ENCODE results near the gene TBC1D2.
"Not testable (repeated sequence)": the region's sequence is repeated elsewhere in the genome, so short reads cannot be mapped to it uniquely, and the experiment has no call there.

Gene TBC1D2, protein sequence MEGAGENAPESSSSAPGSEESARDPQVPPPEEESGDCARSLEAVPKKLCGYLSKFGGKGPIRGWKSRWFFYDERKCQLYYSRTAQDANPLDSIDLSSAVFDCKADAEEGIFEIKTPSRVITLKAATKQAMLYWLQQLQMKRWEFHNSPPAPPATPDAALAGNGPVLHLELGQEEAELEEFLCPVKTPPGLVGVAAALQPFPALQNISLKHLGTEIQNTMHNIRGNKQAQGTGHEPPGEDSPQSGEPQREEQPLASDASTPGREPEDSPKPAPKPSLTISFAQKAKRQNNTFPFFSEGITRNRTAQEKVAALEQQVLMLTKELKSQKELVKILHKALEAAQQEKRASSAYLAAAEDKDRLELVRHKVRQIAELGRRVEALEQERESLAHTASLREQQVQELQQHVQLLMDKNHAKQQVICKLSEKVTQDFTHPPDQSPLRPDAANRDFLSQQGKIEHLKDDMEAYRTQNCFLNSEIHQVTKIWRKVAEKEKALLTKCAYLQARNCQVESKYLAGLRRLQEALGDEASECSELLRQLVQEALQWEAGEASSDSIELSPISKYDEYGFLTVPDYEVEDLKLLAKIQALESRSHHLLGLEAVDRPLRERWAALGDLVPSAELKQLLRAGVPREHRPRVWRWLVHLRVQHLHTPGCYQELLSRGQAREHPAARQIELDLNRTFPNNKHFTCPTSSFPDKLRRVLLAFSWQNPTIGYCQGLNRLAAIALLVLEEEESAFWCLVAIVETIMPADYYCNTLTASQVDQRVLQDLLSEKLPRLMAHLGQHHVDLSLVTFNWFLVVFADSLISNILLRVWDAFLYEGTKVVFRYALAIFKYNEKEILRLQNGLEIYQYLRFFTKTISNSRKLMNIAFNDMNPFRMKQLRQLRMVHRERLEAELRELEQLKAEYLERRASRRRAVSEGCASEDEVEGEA

DNA sequence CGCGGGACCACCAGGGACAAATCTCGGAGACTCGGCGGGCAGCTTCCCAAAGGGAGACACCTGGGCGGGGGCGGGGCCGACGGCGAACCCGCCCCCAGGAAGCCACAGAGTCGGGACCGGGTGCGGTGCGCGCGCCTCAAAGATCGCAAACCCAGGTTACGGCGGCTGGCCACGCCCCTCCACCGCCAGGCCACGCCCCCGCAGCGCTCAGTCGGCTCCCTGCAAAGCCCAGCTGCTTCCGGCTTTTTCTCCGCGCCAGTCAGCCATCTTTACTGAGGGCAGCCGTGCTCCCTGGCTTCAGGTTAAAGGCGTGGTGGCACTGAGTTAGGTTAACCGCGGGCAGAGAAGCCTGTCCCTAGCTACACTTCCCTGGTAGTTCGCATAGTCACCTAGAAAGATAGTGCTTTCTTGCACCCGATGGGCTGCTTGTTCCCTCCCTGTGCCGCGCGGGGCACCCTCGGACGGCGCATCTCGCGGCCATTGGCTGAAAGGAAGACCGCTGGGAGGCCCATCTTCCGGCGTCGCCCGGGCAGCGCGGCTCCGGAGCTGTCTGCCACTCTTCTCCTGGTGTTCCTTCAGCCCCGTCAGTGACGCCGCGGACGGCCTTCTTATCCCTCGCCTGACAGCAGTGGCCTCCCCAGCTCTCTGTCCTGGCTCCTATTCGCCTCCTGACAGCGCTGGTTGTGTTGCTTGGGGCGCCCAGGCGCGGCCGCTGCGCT is at the start of gene TBC1D2:
TSS of gene TBC1D2 (minus strand) at position 72 of the 719 bp plus-strand sequence. CDS start 108 bp downstream, outside the sequence.
- DNase-seq, result peak; percentile 90

DNA sequence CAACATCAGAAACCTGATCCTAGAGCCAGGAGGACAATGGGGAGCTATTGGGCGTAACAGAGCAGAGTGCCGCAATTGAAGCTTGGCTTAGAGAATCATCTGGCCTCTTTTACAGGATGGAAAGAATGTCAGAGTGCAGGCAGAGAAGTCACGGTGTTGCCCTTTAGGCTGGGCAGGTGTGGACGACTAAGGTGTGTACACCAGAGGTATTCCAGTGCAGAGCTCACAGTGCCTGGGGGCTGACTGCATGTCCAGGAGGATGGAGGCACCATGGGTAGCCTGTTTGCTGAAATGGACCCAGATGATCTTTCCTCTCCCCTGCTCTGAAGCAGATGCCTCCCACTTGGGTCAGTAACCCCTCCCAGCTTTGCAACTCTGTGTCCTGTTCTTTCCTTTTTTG is 48.9 kb upstream of the TBC1D2 start:
- DNase-seq, result no peak

DNA sequence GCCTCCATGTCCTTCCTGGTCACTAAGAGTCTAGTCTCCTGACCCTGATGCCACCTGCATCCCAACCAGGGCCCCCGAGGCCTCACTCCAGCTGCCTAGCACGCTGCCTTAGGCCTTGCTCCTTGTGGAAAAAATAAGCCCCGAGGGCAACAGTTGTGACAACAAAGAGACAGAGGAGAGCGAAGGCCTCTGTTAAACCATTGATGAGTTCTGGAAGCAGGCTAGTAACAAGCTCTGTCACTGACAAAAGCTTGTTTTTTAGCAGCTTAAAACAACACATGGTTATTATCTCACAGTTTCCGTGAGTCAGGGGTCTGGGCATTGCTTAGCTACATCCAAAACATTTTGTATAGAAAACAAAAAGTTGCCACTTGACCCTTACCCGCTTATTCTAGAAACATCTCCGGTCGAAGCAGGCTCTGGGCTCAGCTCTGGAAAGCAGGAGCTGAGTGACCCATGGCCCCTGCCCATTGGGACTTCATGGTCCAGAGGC is 48.2 kb upstream of the TBC1D2 start:
- no peak for DNase-seq

DNA sequence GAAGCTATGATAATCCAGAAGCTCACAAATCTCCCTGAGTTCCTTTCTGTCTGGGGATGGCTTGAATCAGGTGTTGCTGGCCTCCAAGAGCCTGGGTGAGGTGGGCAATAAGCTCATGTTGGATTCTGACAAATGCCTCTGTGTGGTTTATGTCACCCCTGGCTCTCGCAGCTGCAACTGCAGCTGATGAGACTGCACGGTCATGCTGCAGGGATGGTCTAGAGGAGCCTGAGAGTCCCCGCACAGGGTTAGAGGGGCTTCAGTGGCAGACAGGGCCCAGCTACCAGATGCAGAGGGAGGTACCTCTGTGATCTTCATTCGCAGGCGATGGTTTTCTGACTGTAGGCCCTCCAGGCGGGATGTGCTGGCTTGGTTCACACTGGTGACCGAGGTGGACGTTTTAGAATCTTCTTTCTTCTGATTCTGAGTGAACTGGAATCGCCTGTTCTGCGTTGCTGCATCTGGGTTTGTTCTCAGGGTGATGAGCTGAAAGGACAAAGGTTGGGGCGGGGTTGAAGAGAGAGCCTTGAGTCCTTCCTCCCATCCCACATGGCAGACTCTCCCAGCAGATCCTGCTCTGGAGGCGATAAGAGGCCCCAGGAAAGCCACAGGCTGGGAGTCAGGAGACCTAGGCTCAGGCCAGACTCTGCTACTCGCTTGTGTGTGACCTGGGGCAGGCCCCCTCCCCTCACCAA is 47.6 kb upstream of the TBC1D2 start:
- no peak for DNase-seq

DNA sequence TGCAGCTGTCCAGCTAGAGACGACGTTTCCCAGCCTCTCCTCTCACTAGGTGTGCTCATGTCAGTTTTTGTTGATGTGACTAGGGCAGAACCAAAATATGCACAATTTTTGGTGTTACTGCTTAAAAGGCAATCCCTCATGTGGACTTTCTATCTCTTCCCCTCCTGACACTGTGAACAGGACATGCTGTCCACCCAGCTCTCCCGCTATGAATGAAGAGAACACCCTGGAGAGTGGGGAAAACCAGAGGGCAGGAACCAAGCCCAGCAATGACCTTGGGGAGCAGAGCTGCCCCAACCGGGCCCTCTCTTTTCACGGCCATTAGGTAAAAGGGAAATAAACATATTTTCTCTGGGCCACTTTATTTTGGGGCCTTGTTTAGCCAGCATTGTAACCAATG is 46.7 kb upstream of the TBC1D2 start:
- no peak for DNase-seq

DNA sequence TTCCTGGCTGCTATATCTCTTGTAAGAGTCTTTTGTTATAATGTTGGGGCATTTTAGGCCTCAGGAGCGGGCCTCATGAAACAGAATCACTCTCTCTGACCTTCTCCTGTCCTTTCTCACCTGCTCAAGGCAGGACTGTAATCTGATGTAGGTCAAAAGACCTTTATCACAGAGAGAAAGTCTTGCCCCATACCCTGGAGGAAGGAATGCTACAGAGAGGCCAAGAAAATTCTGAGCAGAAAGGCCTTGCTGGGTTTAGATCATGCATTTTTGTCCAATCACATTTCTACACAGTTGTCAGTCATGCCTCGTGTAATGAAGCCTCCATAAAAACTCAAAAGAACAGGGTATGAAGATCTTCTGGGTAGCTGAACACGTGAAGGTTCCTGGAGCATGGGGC is 45.2 kb upstream of the TBC1D2 start:
- DNase-seq, result no peak

DNA sequence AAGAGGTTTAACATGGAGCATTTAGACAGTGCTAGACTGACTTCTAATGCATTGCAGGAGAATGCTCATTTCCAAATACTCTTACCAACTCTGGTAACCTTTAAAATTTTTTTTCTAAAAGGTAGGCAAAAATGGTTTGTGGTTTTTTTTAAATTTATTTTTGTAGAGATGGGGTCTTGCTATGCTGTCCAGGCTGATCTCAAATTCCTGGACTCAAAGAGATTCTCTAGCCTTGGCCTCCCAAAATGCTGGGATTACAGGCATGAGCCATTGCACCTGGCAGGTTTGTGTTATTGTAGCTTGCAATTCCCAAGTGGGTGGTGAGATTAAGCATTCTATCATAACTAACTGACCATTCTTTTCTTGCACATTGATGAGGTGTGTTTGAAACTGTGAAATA is 43.0 kb upstream of the TBC1D2 start:
- DNase-seq, result no peak

DNA sequence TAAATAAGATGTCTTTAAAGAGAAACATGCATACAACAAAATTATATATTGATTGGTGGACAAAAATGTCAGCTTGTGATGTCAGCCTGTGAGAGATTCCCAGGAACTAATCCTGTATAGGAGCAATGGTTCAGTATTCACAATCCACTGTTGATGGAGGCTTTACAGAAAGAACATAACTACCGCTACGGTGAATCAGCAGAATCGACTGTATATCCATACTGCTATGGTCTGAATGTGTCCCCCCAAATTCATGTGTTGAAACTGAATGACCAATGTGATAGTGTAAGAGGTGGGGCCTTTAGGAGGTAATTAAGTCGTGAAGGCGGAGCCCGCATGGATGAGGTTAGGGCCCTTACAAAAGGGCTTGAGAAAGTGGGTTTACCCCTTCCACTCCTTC is 40.4 kb upstream of the TBC1D2 start:
- DNase-seq, result no peak

DNA sequence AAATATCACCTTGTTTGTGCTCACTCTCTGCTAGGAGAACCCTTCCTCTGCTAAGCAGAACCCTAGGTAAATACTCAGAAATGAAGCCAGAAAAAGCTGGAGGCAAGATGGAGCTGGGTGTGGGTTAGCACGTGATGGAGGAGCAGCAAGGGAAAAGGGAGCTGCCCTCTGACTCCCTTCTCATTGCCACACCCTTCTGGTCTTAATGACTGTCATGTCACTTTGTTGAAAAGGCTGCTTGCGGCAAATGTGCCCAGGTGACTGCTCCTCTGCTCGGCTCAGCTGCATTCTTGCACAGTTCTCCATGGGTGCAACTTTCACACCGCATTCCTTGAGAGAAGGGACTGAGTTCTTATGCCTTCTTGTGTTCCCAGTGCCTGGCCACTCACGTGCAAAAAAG is 36.4 kb upstream of the TBC1D2 start:
- no peak for DNase-seq

DNA sequence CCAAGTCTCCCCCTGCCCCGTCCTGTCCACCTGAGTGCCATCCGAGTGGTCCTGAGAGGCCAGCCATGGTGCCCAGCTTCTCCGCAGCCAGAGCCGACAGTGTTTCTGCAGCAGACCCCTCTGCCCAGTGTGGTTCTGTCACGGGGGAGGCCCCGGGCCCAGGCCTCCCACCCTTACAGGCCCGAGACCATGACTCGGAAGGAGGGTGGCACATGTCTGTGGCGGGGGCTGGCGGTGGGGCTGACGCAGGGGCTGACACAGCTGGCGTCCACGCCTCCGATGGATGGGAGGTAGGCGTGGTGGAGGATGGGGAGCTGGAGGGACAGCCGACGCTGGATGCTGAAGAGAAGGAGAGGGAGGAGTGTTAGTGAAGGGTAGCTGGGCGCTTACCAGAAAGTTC is 35.0 kb upstream of the TBC1D2 start:
- DNase-seq, result no peak

DNA sequence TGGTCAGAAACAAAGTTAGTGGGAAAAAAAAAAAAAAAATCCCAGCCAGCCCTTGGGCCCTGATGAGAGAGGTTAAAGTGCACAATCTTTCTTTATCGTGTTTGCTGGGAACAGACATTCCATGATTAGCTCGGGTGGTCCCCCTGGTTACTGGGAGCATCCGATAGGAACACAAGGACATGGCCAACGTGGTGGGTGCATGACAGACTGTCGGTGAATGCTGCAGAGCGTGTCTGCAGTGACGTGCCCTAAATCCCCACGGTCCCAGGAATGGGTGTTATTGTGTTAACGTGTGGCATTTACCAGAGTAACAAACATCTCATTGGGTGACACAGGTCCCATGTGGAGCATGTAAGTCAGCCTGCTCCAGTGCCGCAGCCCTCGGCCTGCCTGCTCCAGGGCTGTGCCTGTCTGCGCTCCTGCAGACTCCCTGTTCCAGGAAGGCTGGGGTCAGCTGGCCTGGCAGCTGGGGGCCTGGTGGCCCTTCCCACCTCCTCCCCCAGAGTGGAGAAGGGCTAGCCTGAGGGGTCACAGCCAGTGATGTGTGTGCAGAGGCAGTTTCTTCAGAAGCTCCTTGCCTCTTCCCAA is 34.3 kb upstream of the TBC1D2 start:
- no peak for DNase-seq

DNA sequence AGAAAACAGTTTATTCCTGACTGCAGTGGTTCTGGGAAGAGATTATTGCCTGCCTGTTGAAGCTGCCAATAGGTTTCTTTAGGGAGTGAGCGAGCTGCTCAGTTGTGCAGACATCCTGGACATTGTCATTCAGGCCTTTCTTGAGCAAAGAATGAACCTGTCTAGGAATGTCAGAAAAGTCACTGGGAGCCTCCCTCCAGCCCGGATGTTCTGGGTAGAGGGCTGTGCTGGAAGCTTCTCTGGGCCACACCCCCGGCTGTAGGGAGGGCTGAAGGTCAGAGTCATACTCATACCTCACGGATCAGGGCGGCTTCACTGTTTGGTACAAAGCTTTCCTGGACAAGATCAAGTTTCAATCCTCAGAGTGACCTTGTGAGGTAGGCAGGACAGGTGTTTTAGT is 33.4 kb upstream of the TBC1D2 start:
- DNase-seq, result no peak

DNA sequence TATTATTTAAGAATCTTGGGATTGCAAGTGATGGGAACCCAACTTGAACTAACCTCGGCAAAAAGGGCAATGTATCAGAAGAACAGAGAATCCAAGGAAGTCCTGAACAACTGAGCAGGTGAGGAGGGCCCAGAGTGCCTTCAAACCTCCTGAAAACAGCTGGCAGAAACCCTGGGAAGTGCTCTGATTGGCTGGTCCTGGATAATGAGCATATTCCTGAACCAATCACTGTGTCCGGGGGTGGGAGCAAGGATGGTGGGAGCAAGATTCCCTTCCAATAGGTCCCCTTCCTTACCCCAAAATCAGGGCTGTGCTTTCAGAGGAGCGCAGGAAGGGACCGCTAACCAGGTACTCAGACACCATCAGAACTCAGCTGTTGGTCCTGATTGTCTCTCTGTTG is 31.9 kb upstream of the TBC1D2 start:
- DNase-seq, result no peak

DNA sequence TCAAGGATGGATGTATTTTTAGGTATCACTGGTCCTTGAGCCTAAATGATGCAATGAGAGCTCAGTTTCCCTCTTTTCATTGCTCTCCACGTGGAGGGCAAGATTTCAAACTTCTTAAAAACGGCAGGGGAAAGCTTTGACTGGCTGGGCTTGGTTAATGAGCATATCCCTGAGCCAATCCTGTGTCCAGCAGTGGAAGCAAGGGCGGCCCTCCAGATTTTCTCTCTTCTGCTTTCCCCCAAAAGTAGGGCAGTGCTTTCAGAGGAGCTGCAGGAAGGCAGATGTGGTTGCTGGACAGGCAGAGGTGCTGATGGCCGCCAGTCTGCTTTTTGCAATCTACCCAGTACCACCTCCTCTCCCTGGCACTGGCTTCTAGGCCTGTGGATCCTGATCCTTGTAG is 30.0 kb upstream of the TBC1D2 start:
- no peak for DNase-seq

DNA sequence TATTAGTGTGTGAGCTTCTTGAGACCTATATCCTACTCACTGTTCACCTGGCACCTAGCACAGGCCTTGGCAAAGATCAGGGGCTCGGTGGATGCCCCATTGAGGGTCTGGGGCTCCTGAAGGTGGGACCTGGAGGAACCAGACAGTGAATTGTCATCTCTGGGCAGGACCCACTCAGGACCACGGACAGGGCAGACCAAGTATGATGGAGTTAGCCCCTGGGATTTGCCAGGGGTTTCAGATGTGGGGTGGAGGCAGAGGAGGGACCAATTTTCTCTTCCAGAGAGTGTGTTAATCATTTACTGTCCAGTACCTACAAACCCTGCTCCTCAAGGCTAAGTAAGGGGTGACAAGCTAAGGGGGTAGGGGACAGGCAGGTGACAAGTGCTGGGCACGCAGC is 29.3 kb upstream of the TBC1D2 start:
- DNase-seq, result no peak

DNA sequence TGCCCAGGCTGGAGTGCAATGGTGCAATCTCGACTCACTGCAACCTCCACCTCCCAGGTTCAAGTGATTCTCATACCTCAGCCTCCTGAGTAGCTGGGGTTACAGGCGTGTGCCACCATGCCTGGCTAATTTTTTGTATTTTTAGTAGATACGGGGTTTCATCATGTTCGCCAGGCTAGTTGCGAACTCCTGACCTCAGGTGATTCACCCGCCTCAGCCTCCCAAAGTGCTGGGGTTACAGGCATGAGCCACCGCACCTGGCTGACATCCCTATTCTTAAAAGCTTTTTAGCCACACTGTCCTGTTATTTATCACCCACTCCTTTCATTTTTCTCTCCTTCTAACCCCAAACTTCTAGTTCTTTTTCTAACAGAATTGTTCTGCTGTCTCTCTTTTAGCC is 27.7 kb upstream of the TBC1D2 start:
- DNase-seq, result not testable (repeated sequence)

DNA sequence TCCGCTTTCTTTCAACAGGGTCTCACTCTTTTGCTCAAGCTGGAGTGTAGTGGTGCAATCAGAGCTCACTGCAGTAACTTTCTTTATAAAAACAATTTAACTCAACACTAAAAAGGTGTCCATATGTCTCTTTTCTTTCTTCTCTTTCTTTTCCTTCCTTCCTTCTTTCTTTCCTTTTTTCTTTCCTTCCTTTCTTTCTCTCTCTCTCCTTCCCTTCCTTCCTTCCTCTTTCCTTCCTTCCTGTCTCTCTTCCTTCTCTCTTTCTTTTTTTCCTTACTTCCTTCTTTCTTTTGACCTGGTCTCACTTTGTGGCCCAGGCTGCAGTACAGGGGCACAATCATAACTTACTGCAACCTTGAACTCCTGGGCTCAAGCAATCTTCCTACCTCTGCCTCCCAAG is 25.8 kb upstream of the TBC1D2 start:
- no peak for DNase-seq

DNA sequence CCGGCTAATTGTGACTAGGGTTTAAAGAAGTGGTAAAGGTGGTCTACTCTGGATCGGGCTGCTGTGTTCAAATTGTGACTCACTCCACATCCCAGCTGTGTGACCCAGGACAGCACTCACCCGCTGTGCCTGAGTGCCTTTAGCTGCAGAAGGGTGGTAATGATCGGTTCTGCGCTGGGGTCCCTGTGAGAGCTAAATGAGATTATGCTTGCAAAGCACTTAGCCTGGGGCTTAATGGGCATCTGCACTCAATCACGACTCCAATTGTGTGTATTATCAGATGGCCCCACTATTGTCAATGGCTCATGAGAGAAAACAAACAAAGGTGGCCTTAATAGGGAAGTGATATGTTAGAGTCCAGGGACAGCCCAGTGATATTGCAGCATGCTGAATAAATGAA is 25.1 kb upstream of the TBC1D2 start:
- DNase-seq, result no peak

DNA sequence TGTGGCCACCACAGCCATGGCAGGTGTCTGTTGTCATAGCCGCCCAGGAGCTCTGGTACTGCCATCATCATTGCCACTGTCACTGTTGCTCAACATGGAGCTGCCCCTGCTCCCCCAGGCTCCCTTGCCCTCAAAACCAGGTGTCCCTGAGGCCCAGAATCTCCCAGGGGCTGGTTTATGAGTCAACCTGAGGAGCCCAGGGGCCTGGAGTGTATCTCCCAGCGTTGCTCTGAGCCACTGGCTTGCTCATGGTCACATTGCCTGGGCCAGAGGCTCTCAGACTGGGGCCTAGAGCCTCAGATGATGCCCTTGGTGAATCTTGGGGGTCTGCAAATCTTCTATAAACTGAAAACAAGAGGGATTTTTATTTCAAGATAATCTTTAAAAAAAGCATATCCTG is 24.7 kb upstream of the TBC1D2 start:
- DNase-seq, result no peak

DNA sequence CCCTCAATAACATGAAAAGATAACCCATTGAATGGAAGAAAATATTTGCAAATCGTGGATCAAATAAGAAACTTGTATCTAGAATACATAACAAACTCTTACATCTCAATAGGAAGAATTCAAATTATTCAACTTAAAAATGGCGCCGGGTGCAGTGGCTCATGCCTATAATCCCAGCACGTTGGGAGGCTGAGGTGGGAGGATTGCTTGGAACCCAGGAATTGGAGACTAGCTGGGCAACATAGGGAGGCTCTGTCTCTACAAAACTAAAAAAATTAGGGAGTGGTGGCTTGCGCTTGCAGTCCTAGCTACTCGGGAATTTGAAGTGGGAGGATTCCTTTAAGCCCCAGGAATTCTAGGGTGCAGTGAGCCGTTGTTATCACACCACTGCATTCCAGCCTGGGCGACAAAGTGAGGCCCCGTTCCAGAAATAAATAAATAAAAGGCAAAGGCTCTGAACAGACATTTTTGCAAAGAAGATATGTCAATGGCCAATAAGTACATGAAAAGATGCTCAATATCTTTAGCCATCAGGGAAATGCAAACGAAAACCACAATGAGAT is 21.5 kb upstream of the TBC1D2 start:
- no peak for DNase-seq

DNA sequence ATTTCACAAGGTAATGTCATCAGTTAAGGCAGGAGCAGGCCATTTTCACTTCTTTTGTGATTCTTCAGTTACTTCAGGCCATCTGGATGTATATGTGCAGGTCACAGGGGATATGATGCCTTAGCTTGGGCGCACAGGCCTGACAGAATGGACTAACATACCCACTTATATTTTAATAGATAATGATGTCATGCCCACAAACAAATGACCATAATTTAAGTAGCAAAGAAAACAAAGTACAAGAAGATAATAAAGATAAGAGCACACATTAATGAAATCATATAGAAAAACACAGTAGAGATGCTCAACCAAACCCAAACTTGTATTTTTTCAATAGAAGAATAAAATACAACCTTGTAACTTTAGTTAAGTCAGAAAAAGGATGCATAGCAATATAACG is 19.7 kb upstream of the TBC1D2 start:
- no peak for DNase-seq

DNA sequence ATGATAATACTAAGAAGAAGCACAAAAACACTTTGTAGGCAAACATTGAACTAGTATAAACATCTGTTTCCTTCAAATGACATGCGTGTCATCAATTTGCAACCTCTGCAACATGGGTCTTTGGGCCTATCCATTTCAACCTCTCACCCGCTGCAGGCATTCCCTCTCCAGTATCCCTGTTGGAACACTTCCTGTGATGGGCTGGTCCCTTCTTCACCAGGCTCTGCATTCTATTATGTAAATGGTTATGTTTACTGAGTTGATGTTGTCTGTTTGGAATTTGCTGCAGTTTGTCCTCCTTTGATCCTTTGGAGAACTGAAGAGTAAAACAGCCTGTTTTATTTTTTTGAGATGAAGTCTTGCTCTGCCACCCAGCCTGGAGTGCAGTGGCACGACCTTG is 16.6 kb upstream of the TBC1D2 start:
- DNase-seq, result no peak
